ENCODE results near the gene BNIP1. TPM values are rescaled to one million over a fixed set of nuclear protein-coding genes. Genes with fewer than 3 reads are reported as not detected.
"Not testable (repeated sequence)": the region's sequence is repeated elsewhere in the genome, so short reads cannot be mapped to it uniquely, and the experiment has no call there.

Gene BNIP1
- total and polyA plus RNA-seq, 4 donors: 17.5 to 20.5 (median 19.6) TPM

GRCh38 chr5:173132166-173132565 lies 12.2 kb upstream of the BNIP1 start:
- H3K9me3 ChIP-seq (ENCODE audit: control insufficient read depth, insufficient read depth, low read length): not testable (repeated sequence)

DNA sequence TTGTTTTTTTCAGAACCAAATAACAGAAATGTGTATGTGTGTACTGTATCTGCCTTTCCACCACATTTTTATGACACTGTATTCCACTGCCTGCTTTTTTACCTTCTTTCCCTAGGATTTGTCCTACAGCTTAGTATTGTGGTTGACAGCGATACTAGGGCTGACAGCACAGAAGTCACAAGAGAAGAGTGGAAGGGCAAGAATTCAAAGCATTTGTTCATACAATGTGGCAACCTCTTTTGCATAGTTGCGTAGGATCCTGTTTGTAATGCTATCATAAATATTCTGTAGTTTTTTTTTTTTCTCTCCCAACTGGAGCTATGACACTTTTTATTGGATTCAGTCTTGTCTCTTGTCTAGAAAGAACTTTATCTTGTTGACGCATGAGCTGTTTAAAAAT lies 5.6 kb upstream of the BNIP1 start:
- WGBS (ENCODE audit: insufficient coverage): no CpG with 5 or more reads among the region's 3 CpGs

More at GRCh38 chr5:173132166-173132565, 12.2 kb upstream of the BNIP1 start:
- 100% methylated on average over 1 of the region's 6 CpGs for WGBS (ENCODE audit: insufficient coverage)
- H3K4me1 ChIP-seq (ENCODE audit: control insufficient read depth, insufficient read depth, low read length); H3K27ac ChIP-seq (ENCODE audit: low read depth, low read length); DNase-seq (ENCODE audit: low read depth in 4 of 6, low spot score in 6 of 6); H3K36me3 ChIP-seq (ENCODE audit: control insufficient read depth, insufficient read depth, low read length); H3K27me3 ChIP-seq (ENCODE audit: control insufficient read depth, insufficient read depth, low read length); H3K4me3 ChIP-seq (ENCODE audit: low read depth, low read length): not testable (repeated sequence)

GRCh38 chr5:173139631-173140030 lies 4.7 kb upstream of the BNIP1 start:
- H3K36me3 ChIP-seq (ENCODE audit: control insufficient read depth, insufficient read depth, low read length): no peaks in the 10 kb centered on the region
- no peak overlapping the region for H3K4me3 ChIP-seq (ENCODE audit: low read depth, low read length)
- no peaks in the 10 kb centered on the region for H3K27me3 ChIP-seq (ENCODE audit: control insufficient read depth, insufficient read depth, low read length)
- no peak for DNase-seq (ENCODE audit: low read depth in 4 of 6, low spot score in 6 of 6)
- no peak overlapping the region for H3K27ac ChIP-seq (ENCODE audit: low read depth, low read length)
- H3K9me3 ChIP-seq (ENCODE audit: control insufficient read depth, insufficient read depth, low read length): no peaks in the 10 kb centered on the region
- WGBS (ENCODE audit: insufficient coverage): 100% methylated on average over 1 of the region's 1 CpG
- H3K4me1 ChIP-seq (ENCODE audit: control insufficient read depth, insufficient read depth, low read length): no peaks in the 10 kb centered on the region

More for the DNA sequence above, 5.6 kb upstream of the BNIP1 start:
- H3K27me3 ChIP-seq (ENCODE audit: control insufficient read depth, insufficient read depth, low read length): no peaks in the 10 kb centered on the region
- no peaks in the 10 kb centered on the region for H3K36me3 ChIP-seq (ENCODE audit: control insufficient read depth, insufficient read depth, low read length)
- H3K4me3 ChIP-seq (ENCODE audit: low read depth, low read length): no peak overlapping the region
- no peaks in the 10 kb centered on the region for H3K4me1 ChIP-seq (ENCODE audit: control insufficient read depth, insufficient read depth, low read length)
- H3K9me3 ChIP-seq (ENCODE audit: control insufficient read depth, insufficient read depth, low read length): no peaks in the 10 kb centered on the region
- no peak for DNase-seq (ENCODE audit: low read depth in 4 of 6, low spot score in 6 of 6)
- H3K27ac ChIP-seq (ENCODE audit: low read depth, low read length): no peak overlapping the region

DNA sequence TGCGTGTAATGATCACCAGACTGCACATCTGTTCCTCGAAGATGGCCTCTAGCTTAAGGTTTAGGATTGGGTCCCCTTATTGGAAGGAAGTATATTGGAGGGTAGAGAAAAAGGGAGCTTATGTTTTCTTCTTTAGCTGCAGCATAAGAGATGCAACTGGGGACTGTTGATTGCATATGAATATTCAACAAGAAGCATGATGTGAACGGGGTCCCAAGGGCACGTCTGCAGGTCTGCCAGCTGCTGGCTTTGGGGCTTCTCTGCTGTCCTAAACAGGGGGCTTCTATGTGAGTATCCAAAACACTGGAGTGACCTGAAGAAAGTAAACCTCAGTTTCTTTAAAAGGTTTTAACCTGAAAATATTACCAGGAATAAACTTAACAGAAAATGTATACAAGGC lies 3.6 kb upstream of the BNIP1 start:
- H3K27ac ChIP-seq (ENCODE audit: low read depth, low read length): no peak overlapping the region
- H3K4me1 ChIP-seq (ENCODE audit: control insufficient read depth, insufficient read depth, low read length): peaks cover 8% of the 10 kb centered on the region
- H3K36me3 ChIP-seq (ENCODE audit: control insufficient read depth, insufficient read depth, low read length): no peaks in the 10 kb centered on the region
- 87% methylated on average over 4 of the region's 4 CpGs for WGBS (ENCODE audit: insufficient coverage)
- H3K27me3 ChIP-seq (ENCODE audit: control insufficient read depth, insufficient read depth, low read length): no peaks in the 10 kb centered on the region
- no peaks in the 10 kb centered on the region for H3K9me3 ChIP-seq (ENCODE audit: control insufficient read depth, insufficient read depth, low read length)
- H3K4me3 ChIP-seq (ENCODE audit: low read depth, low read length): no peak overlapping the region
- DNase-seq (ENCODE audit: low read depth in 4 of 6, low spot score in 6 of 6): no peak

DNA sequence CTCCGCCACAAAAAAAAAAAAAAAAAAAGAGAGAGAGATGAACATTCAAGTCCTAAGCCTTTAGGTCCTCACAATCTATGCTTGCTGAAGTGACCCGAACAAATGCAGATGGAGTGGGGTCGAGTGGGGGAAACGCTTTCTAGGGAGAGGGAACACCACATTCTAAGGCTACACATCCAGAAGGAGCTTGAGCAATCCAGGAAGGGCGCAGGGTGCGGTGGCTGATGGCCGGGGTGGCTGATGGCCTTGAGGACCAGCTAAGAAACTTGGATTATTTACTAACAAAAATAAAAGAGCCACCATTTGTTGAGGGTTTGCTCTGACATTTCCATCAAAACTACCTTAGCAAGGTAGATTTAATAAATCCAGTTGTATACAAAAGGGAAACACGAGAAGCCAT lies 764 bp upstream of the BNIP1 start:
- 94% methylated on average over 3 of the region's 8 CpGs for WGBS (ENCODE audit: insufficient coverage)
- H3K9me3 ChIP-seq (ENCODE audit: control insufficient read depth, insufficient read depth, low read length): no peaks in the 10 kb centered on the region
- no peak overlapping the region for H3K27ac ChIP-seq (ENCODE audit: low read depth, low read length)
- DNase-seq (ENCODE audit: low read depth in 4 of 6, low spot score in 6 of 6): no peak
- H3K4me3 ChIP-seq (ENCODE audit: low read depth, low read length): no peak overlapping the region
- peaks cover 12% of the 10 kb centered on the region for H3K36me3 ChIP-seq (ENCODE audit: control insufficient read depth, insufficient read depth, low read length)
- no peaks in the 10 kb centered on the region for H3K27me3 ChIP-seq (ENCODE audit: control insufficient read depth, insufficient read depth, low read length)
- peaks cover 8% of the 10 kb centered on the region for H3K4me1 ChIP-seq (ENCODE audit: control insufficient read depth, insufficient read depth, low read length)

DNA sequence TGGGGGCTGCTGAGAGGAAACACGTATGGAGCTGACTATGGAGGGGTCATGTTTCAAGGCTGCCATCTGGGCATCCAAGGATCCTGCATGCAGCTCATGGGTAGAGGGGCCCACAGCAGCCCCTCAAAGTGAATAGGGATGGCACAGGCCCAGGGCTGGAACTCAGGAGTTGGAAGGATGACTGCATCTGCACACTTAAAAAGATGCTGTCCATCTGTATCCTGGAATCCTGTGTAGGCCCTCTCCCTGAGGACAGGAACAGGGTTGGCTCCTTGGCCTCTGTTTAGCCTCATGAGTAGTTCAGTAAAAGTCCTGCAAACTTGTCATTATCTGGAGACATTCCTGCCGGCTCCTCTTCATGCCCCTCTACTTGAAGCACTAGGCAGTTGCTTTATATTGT lies 4.0 kb downstream of the BNIP1 start:
- WGBS (ENCODE audit: insufficient coverage): 78% methylated on average over 1 of the region's 2 CpGs
- Histone ChIP-seq H3K9me3 (ENCODE audit: control insufficient read depth, insufficient read depth, low read length) (no peaks in the 10 kb centered on the region), H3K27ac (ENCODE audit: low read depth, low read length) (no peak overlapping the region)

GRCh38 chr5:173152547-173152946 lies 8.2 kb downstream of the BNIP1 start:
- Histone ChIP-seq H3K27me3 (ENCODE audit: control insufficient read depth, insufficient read depth, low read length) (no peaks in the 10 kb centered on the region), H3K27ac (ENCODE audit: low read depth, low read length) (no peak overlapping the region), H3K36me3 (ENCODE audit: control insufficient read depth, insufficient read depth, low read length) (peaks cover 60% of the 10 kb centered on the region), H3K4me3 (ENCODE audit: low read depth, low read length) (no peak overlapping the region), H3K9me3 (ENCODE audit: control insufficient read depth, insufficient read depth, low read length) (no peaks in the 10 kb centered on the region), H3K4me1 (ENCODE audit: control insufficient read depth, insufficient read depth, low read length) (peaks cover 3% of the 10 kb centered on the region)
- 80% methylated on average over 1 of the region's 5 CpGs for WGBS (ENCODE audit: insufficient coverage)
- DNase-seq (ENCODE audit: low read depth in 4 of 6, low spot score in 6 of 6): no peak

More for the DNA sequence above, 4.0 kb downstream of the BNIP1 start:
- H3K27me3 ChIP-seq (ENCODE audit: control insufficient read depth, insufficient read depth, low read length): no peaks in the 10 kb centered on the region
- no peak overlapping the region for H3K4me3 ChIP-seq (ENCODE audit: low read depth, low read length)
- H3K36me3 ChIP-seq (ENCODE audit: control insufficient read depth, insufficient read depth, low read length): peaks cover 35% of the 10 kb centered on the region
- no peak for DNase-seq (ENCODE audit: low read depth in 4 of 6, low spot score in 6 of 6)
- H3K4me1 ChIP-seq (ENCODE audit: control insufficient read depth, insufficient read depth, low read length): peaks cover 8% of the 10 kb centered on the region

- Histone ChIP-seq H3K4me1 (ENCODE audit: control insufficient read depth, insufficient read depth, low read length) (peaks cover 3% of the 10 kb centered on the region), H3K27me3 (ENCODE audit: control insufficient read depth, insufficient read depth, low read length) (no peaks in the 10 kb centered on the region), H3K36me3 (ENCODE audit: control insufficient read depth, insufficient read depth, low read length) (peaks cover 66% of the 10 kb centered on the region), H3K9me3 (ENCODE audit: control insufficient read depth, insufficient read depth, low read length) (no peaks in the 10 kb centered on the region), H3K4me3 (ENCODE audit: low read depth, low read length) (no peak overlapping the region), H3K27ac (ENCODE audit: low read depth, low read length) (no peak overlapping the region)
- 94% methylated on average over 6 of the region's 7 CpGs for WGBS (ENCODE audit: insufficient coverage)
- no peak for DNase-seq (ENCODE audit: low read depth in 4 of 6, low spot score in 6 of 6)
Observed at GRCh38 chr5:173153842-173154241, 9.5 kb downstream of the BNIP1 start.

DNA sequence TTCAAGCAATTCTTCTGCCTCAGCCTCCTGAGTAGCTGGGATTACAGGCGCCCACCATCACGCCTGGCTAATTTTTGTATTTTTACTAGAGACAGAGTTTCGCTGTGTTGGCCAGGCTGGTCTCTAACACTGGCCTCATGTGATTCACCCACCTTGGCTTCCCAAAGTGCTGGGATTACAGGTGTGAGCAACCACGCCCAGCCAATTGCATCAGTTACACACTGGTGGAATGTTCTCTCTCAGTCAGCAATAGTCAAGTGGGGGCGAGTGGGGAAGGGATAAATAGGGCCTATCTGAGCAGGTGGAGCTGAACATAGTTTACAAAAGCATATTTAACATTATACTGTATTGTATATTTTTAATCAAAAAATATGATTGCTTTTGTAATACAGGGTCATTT lies 10.3 kb downstream of the BNIP1 start:
- 100% methylated on average over 3 of the region's 5 CpGs for WGBS (ENCODE audit: insufficient coverage)
- peaks cover 65% of the 10 kb centered on the region for H3K36me3 ChIP-seq (ENCODE audit: control insufficient read depth, insufficient read depth, low read length)
- H3K27me3 ChIP-seq (ENCODE audit: control insufficient read depth, insufficient read depth, low read length); H3K9me3 ChIP-seq (ENCODE audit: control insufficient read depth, insufficient read depth, low read length); H3K27ac ChIP-seq (ENCODE audit: low read depth, low read length); H3K4me3 ChIP-seq (ENCODE audit: low read depth, low read length); DNase-seq (ENCODE audit: low read depth in 4 of 6, low spot score in 6 of 6); H3K4me1 ChIP-seq (ENCODE audit: control insufficient read depth, insufficient read depth, low read length): not testable (repeated sequence)

GRCh38 chr5:173155912-173156311 lies 11.6 kb downstream of the BNIP1 start:
- Histone ChIP-seq H3K27ac (ENCODE audit: low read depth, low read length) (no peak overlapping the region), H3K36me3 (ENCODE audit: control insufficient read depth, insufficient read depth, low read length) (peaks cover 73% of the 10 kb centered on the region), H3K27me3 (ENCODE audit: control insufficient read depth, insufficient read depth, low read length) (no peaks in the 10 kb centered on the region), H3K4me1 (ENCODE audit: control insufficient read depth, insufficient read depth, low read length) (peaks cover 3% of the 10 kb centered on the region), H3K4me3 (ENCODE audit: low read depth, low read length) (no peak overlapping the region), H3K9me3 (ENCODE audit: control insufficient read depth, insufficient read depth, low read length) (no peaks in the 10 kb centered on the region)
- peak in 4 of 6 donors; percentile 7 to 59 (median 16) for DNase-seq (ENCODE audit: low read depth in 4 of 6, low spot score in 6 of 6)
- WGBS (ENCODE audit: insufficient coverage): 56% methylated on average over 1 of the region's 2 CpGs

Data from spinal cord (tissue), 10 donors.